ENCODE data around the gene TCTN3.

DNA sequence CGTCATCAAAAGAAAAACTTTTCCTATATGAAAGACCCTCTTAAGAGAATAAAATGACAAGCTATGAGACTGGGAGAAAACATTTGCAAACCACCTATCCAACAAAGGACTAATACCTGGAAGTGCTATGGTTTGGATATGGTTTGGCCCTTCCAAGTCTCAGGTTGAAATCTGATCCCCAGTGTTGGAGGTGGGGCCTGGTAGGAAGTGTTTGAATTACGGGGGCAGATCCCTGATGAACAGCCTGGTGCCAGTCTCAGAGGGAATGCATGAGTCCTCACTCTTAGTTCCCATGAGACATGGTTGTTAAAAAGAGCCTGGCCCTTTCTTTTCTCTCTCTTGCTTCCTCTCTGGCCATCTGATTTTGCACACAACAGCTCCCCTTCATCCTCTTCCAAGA, 43.5 kb downstream of the TCTN3 start:
- TF ChIP-seq MEIS1 (CRISPR knock-in tag; IDR thresholded peaks at IDR 0.05; ENCODE audit: borderline replicate concordance) (no peak), TRAFD1 (CRISPR knock-in tag; IDR thresholded peaks at IDR 0.05; ENCODE audit: borderline replicate concordance) (no peak), ZNF431 (CRISPR knock-in tag; IDR thresholded peaks at IDR 0.05; ENCODE audit: borderline replicate concordance, low read depth) (no peak), MYC (CRISPR knock-in tag; IDR thresholded peaks at IDR 0.05; ENCODE audit: borderline replicate concordance) (no peak), ZFP37 (CRISPR knock-in tag; IDR thresholded peaks at IDR 0.05; ENCODE audit: borderline replicate concordance) (no peak), RFX5 (IDR thresholded peaks at IDR 0.05; ENCODE audit: low read depth, low read length) (no peak)

Data from HepG2 (cell line).